GM21360 (cell line): ENCODE measurements around the gene RPS24.

ENCODE experiments used
- ATAC-seq: cut with Tn5 transposase; IDR thresholded peaks from one replicate; pipeline ENCODE4 v1.9.1; 2021; ENCODE audit warnings: mild to moderate bottlenecking, moderate library complexity; ENCODE audit not compliant: unreplicated experiment

Gene RPS24

DNA sequence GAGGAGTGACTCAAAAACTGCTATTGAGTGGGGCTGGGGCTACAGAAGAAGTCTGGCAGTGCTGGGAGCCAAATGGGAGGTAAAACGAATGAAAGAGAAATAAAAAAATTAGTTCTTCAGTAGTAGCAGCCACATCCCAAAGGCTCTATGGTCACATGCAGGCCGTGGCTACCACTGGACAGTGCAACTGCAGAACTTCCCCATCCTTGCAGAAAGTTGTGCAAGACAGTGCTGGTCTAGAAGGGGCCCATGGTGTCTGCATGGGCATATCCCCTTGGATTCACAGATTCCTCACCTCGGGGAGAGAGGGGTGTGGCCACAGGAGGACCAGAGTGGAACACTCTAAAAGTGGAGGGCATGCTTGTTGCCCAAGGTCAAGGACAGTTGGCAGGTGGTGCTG, 47.6 kb downstream of the RPS24 start:
- ATAC-seq, result no peak

DNA sequence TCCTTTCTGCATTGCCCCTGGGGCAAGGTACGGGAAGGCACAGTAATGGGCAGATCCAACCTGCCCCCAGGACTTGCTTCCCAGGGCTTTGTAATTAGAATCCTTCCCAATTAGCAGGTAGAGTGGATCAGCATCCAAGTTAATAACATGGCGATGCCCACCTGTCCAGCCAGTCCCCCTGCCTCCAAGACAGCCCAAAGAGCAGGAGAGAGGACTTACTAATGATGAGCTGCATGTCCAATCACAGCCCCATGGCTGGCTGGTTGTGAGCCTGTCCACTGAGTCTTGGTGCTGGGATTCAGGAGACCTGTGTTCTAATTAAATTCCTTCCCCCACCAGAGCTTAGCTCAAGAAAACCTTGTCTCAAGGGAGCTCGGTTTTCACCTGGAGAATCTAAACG, 49.0 kb downstream of the RPS24 start:
- ATAC-seq, result no peak
